SU-DHL-6 (cell line): ENCODE results near the gene PYHIN1.

Source experiments
- H2AFZ ChIP-seq: fragments of 200-600 bp; sonication (generic); 2 replicates; pipeline ENCODE4 v1.6.1; 2014; ENCODE audit warnings: low read depth, mild to moderate bottlenecking, moderate library complexity, mixed read lengths, antibody characterized with exemption, low read length; ENCODE audit not compliant: severe bottlenecking
- H3F3A ChIP-seq: fragments of 200-600 bp; shearing (Covaris generic); 2 replicates; pipeline ENCODE4 v1.6.0; 2016; ENCODE audit warnings: antibody characterized with exemption, mild to moderate bottlenecking; ENCODE audit not compliant: insufficient read depth
- H3K27ac ChIP-seq: fragments of 200-600 bp; sonication (generic); 2 replicates; pipeline ENCODE4 v1.5.1; 2016; ENCODE audit warnings: low read depth, mild to moderate bottlenecking, low read length, moderate library complexity, mixed read lengths
- H3K27me3 ChIP-seq: fragments of 200-600 bp; sonication (generic), shearing (Covaris generic); 2 replicates; pipeline ENCODE4 v1.6.0; 2014; ENCODE audit warnings: mild to moderate bottlenecking, low read length
- H3K36me3 ChIP-seq: fragments of 200-600 bp; sonication (generic); 2 replicates; pipeline ENCODE4 v1.6.1; 2014; ENCODE audit warnings: mild to moderate bottlenecking, low read length, mixed read lengths
- H3K4me2 ChIP-seq: fragments of 300-600, 200-600 bp; shearing (Covaris generic), sonication (generic); 2 replicates; pipeline ENCODE4 v1.6.0; 2014; ENCODE audit warnings: low read length, low read depth, mild to moderate bottlenecking; ENCODE audit not compliant: poor library complexity, severe bottlenecking
- H3K4me3 ChIP-seq: fragments of 200-600 bp; sonication (generic); 2 replicates; pipeline ENCODE4 v1.5.1; 2014; ENCODE audit warnings: antibody characterized with exemption, low read length, mild to moderate bottlenecking, mixed read lengths; ENCODE audit not compliant: insufficient read depth, poor library complexity, severe bottlenecking
- H3K79me2 ChIP-seq: fragments of 200-600 bp; sonication (generic); 2 replicates; pipeline ENCODE4 v1.6.1; 2014; ENCODE audit warnings: mild to moderate bottlenecking, low read length, moderate library complexity; ENCODE audit not compliant: insufficient read depth
- H3K9ac ChIP-seq: fragments of 200-600 bp; sonication (generic); 2 replicates; pipeline ENCODE4 v1.7.0; 2014; ENCODE audit warnings: mild to moderate bottlenecking, low read length
- H3K9me2 ChIP-seq: fragments of 200-600 bp; sonication (generic); replicated peaks from 2 replicates; pipeline ENCODE4 v1.6.1; 2014; ENCODE audit warnings: low read length; ENCODE audit not compliant: insufficient read depth
- H3K9me3 ChIP-seq: fragments of 200-600 bp; sonication (generic); 2 replicates; pipeline ENCODE4 v1.6.1; 2014; ENCODE audit warnings: low read length, mixed read lengths; ENCODE audit not compliant: insufficient read depth
- H4K20me1 ChIP-seq: fragments of 200-600 bp; sonication (generic); 2 replicates; pipeline ENCODE4 v1.6.1; 2014; ENCODE audit warnings: low read depth, mild to moderate bottlenecking, antibody characterized with exemption, low read length, moderate library complexity, mixed read lengths
- EZH2phosphoT487 ChIP-seq: fragments of 200-600 bp; sonication (generic), shearing (Covaris generic); conservative IDR thresholded peaks from 2 replicates; pipeline ENCODE4 v1.6.1; 2018; ENCODE audit warnings: mild to moderate bottlenecking, antibody characterized with exemption, low read length, moderate library complexity, mixed read lengths
- TF ChIP-seq, protein P1 (sequence below): fragments of 200-600 bp; sonication (generic); IDR thresholded peaks from one replicate; pipeline ENCODE4 v1.5.1; 2017; ENCODE audit warnings: antibody characterized with exemption, mild to moderate bottlenecking, low read length, moderate library complexity; ENCODE audit not compliant: insufficient read depth, poor library complexity, severe bottlenecking

Gene PYHIN1

DNA sequence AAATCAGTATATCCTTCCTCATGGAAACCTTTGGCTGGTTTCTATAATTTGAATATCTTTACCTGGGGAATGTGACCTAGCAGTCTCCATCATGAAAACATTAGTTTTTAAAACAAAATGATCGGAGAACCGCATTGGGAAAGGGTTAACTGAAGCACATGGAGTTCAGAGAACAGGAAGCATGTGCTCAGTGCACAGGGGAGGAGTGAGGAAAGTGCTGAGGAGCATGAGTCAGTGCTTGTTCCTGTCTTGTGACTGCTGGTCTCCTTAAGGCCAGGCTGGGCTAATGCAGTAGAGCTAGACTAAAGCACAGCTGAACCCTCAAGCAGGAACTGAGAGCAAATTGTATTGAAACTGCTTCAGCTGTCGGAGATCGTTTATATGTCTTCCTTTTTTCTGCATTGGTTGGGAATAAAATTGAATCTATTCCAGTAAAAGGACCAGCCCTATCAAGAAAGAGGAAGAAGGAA, 84.1 kb downstream of the PYHIN1 start:
- peaks cover 69% of the 10 kb centered on the region for H3K36me3 ChIP-seq
- peak overlapping the region; percentile 85 for H3K27ac ChIP-seq
- peak overlapping the region; percentile 36 for H3K9ac ChIP-seq
- no peaks in the 10 kb centered on the region for H3K9me3 ChIP-seq
- no peaks in the 10 kb centered on the region for H3K9me2 ChIP-seq
- no peaks in the 10 kb centered on the region for H3K27me3 ChIP-seq
- no peak overlapping the region for H2AFZ ChIP-seq
- no peak for TF ChIP-seq EZH2phosphoT487
- TF ChIP-seq, protein P1, sequence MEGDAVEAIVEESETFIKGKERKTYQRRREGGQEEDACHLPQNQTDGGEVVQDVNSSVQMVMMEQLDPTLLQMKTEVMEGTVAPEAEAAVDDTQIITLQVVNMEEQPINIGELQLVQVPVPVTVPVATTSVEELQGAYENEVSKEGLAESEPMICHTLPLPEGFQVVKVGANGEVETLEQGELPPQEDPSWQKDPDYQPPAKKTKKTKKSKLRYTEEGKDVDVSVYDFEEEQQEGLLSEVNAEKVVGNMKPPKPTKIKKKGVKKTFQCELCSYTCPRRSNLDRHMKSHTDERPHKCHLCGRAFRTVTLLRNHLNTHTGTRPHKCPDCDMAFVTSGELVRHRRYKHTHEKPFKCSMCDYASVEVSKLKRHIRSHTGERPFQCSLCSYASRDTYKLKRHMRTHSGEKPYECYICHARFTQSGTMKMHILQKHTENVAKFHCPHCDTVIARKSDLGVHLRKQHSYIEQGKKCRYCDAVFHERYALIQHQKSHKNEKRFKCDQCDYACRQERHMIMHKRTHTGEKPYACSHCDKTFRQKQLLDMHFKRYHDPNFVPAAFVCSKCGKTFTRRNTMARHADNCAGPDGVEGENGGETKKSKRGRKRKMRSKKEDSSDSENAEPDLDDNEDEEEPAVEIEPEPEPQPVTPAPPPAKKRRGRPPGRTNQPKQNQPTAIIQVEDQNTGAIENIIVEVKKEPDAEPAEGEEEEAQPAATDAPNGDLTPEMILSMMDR: no peak
- peaks cover 35% of the 10 kb centered on the region for H3F3A ChIP-seq
- peak overlapping the region; percentile 97 for H3K4me2 ChIP-seq
- no peak overlapping the region for H3K4me3 ChIP-seq
- no peaks in the 10 kb centered on the region for H4K20me1 ChIP-seq
- peaks cover 94% of the 10 kb centered on the region for H3K79me2 ChIP-seq

DNA sequence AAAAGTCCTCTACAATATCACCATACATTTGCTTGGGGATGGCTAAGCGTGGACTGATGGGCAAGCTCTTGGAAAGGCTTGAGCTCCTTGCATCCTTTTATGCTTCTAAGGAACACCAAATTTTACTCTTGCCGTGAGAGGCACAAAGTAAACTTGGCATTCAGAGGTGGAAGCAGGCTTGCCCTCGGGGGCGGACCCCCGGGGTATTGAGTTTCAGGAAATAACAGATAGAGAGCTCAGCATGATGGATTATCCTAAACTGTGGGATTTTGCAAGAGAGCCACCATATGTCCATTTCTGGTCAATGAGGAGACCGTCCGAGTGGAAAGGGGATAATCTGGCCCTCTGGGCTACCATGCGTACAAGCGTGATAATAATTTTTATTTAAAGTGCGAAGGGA, 92.4 kb downstream of the PYHIN1 start:
- Histone ChIP-seq H2AFZ (no peak overlapping the region), H3K27me3 (no peaks in the 10 kb centered on the region), H3K9me3 (no peaks in the 10 kb centered on the region), H4K20me1 (peaks cover 26% of the 10 kb centered on the region), H3K36me3 (peaks cover 57% of the 10 kb centered on the region), H3K9me2 (no peaks in the 10 kb centered on the region), H3K79me2 (peaks cover 95% of the 10 kb centered on the region), H3K9ac (no peak overlapping the region), H3K4me3 (no peak overlapping the region), H3K27ac (no peak overlapping the region), H3F3A (peaks cover 3% of the 10 kb centered on the region; the same call in 1 of the 2 replicates), H3K4me2 (no peak overlapping the region)
- TF ChIP-seq, protein P1: no peak
- no peak for TF ChIP-seq EZH2phosphoT487

DNA sequence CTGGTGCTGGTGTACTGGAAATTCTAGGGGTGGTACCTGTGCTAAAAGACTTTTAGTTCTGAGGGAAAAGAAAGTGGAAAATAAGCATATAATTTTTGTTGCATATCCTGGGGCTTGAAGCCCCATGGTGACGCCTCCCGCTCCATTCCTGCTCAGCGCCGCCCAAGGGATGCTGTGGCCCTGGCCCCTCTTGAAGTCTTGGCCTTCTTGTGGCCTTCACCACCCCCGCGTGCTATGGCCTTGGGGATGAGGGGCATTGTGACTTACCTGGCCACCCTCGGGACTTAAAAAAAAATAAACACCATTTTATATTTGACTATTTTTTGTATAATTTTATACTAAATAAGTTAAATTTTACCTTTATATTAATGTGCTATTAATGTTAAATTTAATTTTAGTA, 93.7 kb downstream of the PYHIN1 start:
- Histone ChIP-seq H3K4me3 (no peak overlapping the region), H3K9ac (no peak overlapping the region), H2AFZ (no peak overlapping the region), H3K9me2 (no peaks in the 10 kb centered on the region), H3K79me2 (peaks cover 98% of the 10 kb centered on the region), H4K20me1 (peaks cover 30% of the 10 kb centered on the region), H3K36me3 (peaks cover 53% of the 10 kb centered on the region; the same call in 1 of the 2 replicates), H3F3A (no peaks in the 10 kb centered on the region; the same call in 1 of the 2 replicates), H3K27ac (no peak overlapping the region), H3K27me3 (no peaks in the 10 kb centered on the region), H3K9me3 (no peaks in the 10 kb centered on the region), H3K4me2 (no peak overlapping the region)
- TF ChIP-seq EZH2phosphoT487: no peak
- TF ChIP-seq, protein P1: no peak
